Measurements from ENCODE around the gene EPB41L3.

- TF ChIP-seq CTCF (IDR thresholded peaks at IDR 0.05) (no peak), MAX (CRISPR knock-in tag; IDR thresholded peaks at IDR 0.05) (no peak), MLX (CRISPR knock-in tag; IDR thresholded peaks at IDR 0.05) (no peak), NFYB (CRISPR knock-in tag; conservative IDR thresholded peaks at IDR 0.05; ENCODE audit: low read depth) (no peak), ELF4 (CRISPR knock-in tag; IDR thresholded peaks at IDR 0.05; ENCODE audit: low read depth) (no peak)
Observed at GRCh38 chr18:5447442-5447841, 96.4 kb downstream of the EPB41L3 start.
